ENCODE results near the gene FOXP1.

- no peak for TF ChIP-seq GABPA (IDR thresholded peaks at IDR 0.05 in 1 of 2, conservative IDR thresholded peaks at IDR 0.05 in 1 of 2)
- no peak for TF ChIP-seq CTCF (IDR thresholded peaks at IDR 0.05; ENCODE audit: low read depth, low read length, missing input control)
- no peak for TF ChIP-seq REST (IDR thresholded peaks at IDR 0.05)
- TF ChIP-seq ZBTB33 (IDR thresholded peaks at IDR 0.05) = no peak
- TF ChIP-seq EGR1 (IDR thresholded peaks at IDR 0.05; ENCODE audit: low read depth in 2 of 2) = no peak
- no peak for TF ChIP-seq RAD21 (IDR thresholded peaks at IDR 0.05)
- TF ChIP-seq MAX (IDR thresholded peaks at IDR 0.05) = no peak
- no peak for TF ChIP-seq HNF4A (conservative IDR thresholded peaks at IDR 0.05)
- TF ChIP-seq TAF1 (conservative IDR thresholded peaks at IDR 0.05) = no peak
- TF ChIP-seq JUND (IDR thresholded peaks at IDR 0.05) = no peak
Measured at GRCh38 chr3:71300951-71301393, 282.6 kb downstream of the FOXP1 start.
